Forelimb muscle (tissue), 1 donor: ENCODE data around the gene TACO1. TPM values are rescaled to one million over a fixed set of nuclear protein-coding genes. Genes with fewer than 3 reads are reported as not detected.

Experiments used
- DNase-seq: peaks from one replicate; pipeline ENCODE4 v3.0.0-alpha.2; 2013; ENCODE audit warnings: low read depth
- polyA plus RNA-seq: library from polyadenylated mRNA; unstranded; fragments of 120-200 nt; gene quantifications from one replicate; pipeline ENCODE4 v1.2.1, GENCODE V29; 2013; ENCODE audit not compliant: insufficient read length

TACO1 gene
- polyA plus RNA-seq, 1 donor, result 18.2 TPM

GRCh38 chr17:63639125-63639524 is 38.4 kb downstream of the TACO1 start:
- DNase-seq, result no peak

DNA sequence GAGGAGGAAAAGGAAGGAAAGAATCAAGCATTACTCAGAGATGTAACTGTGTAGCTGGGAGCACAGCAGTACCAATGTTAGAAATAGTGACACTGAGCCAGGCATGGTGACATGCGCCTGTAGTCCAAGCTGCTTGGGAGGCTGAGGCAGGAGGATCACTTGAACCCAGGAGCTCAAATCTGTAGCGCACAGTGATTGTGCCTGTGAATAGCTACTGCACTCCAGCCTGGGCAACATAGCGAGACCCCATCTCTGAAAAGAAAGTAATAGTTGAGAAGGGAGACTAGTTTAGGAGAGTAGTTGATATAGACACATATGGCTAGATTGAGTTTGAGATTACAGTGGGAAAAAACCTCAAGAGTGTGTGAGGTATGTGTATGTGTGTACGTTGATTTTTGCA is 39.3 kb downstream of the TACO1 start:
- no peak for DNase-seq

GRCh38 chr17:63641692-63642448 is 41.2 kb downstream of the TACO1 start:
- DNase-seq, result no peak

- DNase-seq, result no peak
Observed at GRCh38 chr17:63644846-63645245, 44.2 kb downstream of the TACO1 start.

DNA sequence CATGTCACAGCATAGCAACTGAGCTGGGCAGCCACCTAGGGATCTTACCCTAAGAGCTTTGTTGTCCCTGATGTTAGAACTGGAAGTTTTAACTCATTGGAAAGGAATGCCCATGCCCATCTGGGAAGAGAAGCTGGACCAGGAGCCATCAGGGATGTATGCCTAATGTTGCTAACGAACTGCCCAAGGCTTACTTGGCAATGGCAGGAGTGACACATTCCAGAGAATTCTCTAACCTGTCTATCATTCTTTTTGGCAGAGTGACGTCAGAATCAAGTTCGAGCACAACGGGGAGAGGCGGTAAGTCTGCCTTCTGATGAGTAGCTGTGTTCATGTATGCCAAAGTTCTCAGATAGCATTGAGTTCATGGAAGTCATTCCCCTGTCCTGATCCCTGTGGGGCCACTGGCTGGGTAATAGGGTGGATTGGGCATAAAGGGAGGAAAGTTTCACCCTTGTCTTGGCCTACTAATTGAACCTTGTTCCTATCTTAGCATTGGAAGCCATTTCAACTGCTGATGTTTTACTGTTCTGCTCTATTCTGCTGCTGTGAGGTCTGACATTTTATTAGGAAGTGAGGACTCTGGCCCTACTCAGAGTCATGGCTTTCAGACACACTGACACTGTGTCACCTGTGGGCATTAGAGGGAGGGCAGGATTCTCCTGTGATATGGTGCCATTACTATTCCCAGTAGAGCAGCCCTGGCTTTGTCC is 45.2 kb downstream of the TACO1 start:
- no peak for DNase-seq

DNA sequence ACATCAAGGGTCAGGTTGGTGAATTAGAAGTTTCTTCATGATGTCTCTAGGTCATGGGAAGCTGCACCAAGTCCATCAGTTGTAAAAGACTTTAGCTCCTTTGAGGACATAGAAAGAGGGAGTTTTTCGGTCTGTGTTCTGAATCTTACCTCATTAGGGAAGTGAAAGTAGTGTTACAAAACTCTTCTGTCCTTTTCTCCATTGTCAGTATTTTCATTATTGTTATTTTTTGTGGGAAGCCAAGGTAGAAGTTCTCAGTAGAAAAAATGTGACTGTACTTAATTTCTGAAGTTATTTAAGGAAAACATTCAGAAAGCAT is 45.8 kb downstream of the TACO1 start:
- no peak for DNase-seq

GRCh38 chr17:63647065-63647725 is 46.5 kb downstream of the TACO1 start:
- no peak for DNase-seq

GRCh38 chr17:63647936-63648335 is 47.2 kb downstream of the TACO1 start:
- no peak for DNase-seq

GRCh38 chr17:63649813-63650212 is 49.1 kb downstream of the TACO1 start:
- DNase-seq, result no peak

GRCh38 chr17:63652106-63652505 is 51.4 kb downstream of the TACO1 start:
- DNase-seq, result no peak

DNA sequence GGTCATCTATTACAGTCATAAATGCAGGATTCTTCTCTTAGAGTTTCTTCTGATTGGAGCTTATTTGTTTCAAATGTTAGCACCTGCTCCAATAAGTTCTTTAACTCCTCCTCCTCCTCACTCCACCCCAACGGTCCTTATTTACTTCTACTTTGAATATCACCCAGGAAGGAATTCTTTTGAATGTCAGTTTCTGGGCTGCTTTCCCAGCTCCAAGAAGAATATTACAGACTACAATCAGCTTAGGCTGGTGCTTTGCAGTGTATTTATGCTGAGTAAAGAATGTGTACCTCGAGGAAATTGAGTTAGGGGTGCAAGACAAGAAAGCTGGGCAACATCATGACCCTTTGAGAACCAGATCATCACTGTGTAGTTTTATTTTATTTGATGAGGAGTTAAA is 52.4 kb downstream of the TACO1 start:
- no peak for DNase-seq

DNA sequence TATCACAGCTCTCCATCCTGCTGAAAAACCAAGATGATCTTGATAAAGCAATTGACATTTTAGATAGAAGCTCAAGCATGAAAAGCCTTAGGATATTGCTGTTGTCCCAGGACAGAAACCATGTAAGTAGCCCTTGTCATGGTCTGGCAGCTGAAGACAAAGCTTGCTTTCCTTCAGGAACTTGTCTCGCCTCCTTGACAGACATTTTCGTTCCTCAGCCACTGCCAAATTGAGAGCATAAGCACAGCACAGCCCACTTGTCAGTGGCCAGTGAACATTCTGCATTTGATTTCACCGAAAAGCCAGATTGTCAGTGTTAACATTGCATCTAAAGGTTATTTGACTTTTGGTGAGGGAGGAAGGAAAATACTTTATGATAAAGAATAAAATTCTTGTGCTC is 57.1 kb downstream of the TACO1 start:
- no peak for DNase-seq

Other genes with a start within 250 kb of the TACO1 start
- gene CYB561, start 154.6 kb upstream of the TACO1 start, polyA plus RNA-seq, result 5.9 TPM
- gene ACE, start 123.8 kb upstream of the TACO1 start, polyA plus RNA-seq, result 10.3 TPM
- not detected for gene KCNH6, start 77.5 kb upstream of the TACO1 start, polyA plus RNA-seq
- gene DCAF7, start 50.4 kb upstream of the TACO1 start, polyA plus RNA-seq, result 36.2 TPM
- 20.8 TPM for gene MAP3K3, start 21.5 kb downstream of the TACO1 start, polyA plus RNA-seq
- 8.2 TPM for gene LIMD2, start 99.2 kb downstream of the TACO1 start, polyA plus RNA-seq
- 25.4 TPM for gene STRADA, start 140.9 kb downstream of the TACO1 start, polyA plus RNA-seq
- gene CCDC47, start 172.7 kb downstream of the TACO1 start, polyA plus RNA-seq, result 54.9 TPM
- gene DDX42, start 173.3 kb downstream of the TACO1 start, polyA plus RNA-seq, result 101 TPM
- 106 TPM for gene PSMC5, start 226.5 kb downstream of the TACO1 start, polyA plus RNA-seq
- gene FTSJ3, start 226.8 kb downstream of the TACO1 start, polyA plus RNA-seq, result 36.5 TPM
- 23.5 TPM for gene SMARCD2, start 241.8 kb downstream of the TACO1 start, polyA plus RNA-seq